DND-41 (cell line): ENCODE results near the gene SULT1C3.
"Not testable (repeated sequence)": the region's sequence is repeated elsewhere in the genome, so short reads cannot be mapped to it uniquely, and the experiment has no call there.

Experiments
- ATAC-seq: fragments of 200-7000 bp; cut with Tn5 transposase; 3 replicates; pipeline ENCODE4 v1.9.1; 2021; ENCODE audit warnings: low read depth; ENCODE audit not compliant: insufficient read depth
- DNase-seq: peaks from one replicate; pipeline ENCODE4 v3.0.0-alpha.2; 2020
- H2AFZ ChIP-seq: 2 replicates; pipeline ENCODE4 v1.6.0; 2012; ENCODE audit warnings: low read depth, low read length
- H3K27ac ChIP-seq: 2 replicates; pipeline ENCODE4 v1.5.1; 2012; ENCODE audit warnings: low read length, inconsistent platforms
- H3K27me3 ChIP-seq: fragments of 200-600 bp; sonication (generic); 2 replicates; pipeline ENCODE4 v1.6.0; 2012; ENCODE audit warnings: low read length, mild to moderate bottlenecking, inconsistent platforms; ENCODE audit not compliant: insufficient read depth, poor library complexity
- H3K36me3 ChIP-seq: 2 replicates; pipeline ENCODE4 v1.5.1; 2012; ENCODE audit warnings: low read length, inconsistent platforms; ENCODE audit not compliant: insufficient read depth
- H3K4me1 ChIP-seq: 2 replicates; pipeline ENCODE4 v1.5.1; 2012; ENCODE audit warnings: mild to moderate bottlenecking, low read length; ENCODE audit not compliant: insufficient read depth
- H3K4me2 ChIP-seq: 2 replicates; pipeline ENCODE4 v1.6.0; 2012; ENCODE audit warnings: mild to moderate bottlenecking, moderate library complexity, low read length, inconsistent platforms; ENCODE audit not compliant: insufficient read depth
- H3K4me3 ChIP-seq, 2 experiments: fragments of 200-600 bp in 1 of 2; shearing (Covaris generic) in 1 of 2; 2 replicates each; pipeline ENCODE4 v1.5.1; 2012 to 2016; ENCODE audit warnings: inconsistent platforms in 2 of 2, low read length in 2 of 2, mild to moderate bottlenecking in 2 of 2, low read depth in 1 of 2, moderate library complexity in 1 of 2
- H3K79me2 ChIP-seq: 2 replicates; pipeline ENCODE4 v1.6.0; 2012; ENCODE audit warnings: low read length, inconsistent platforms; ENCODE audit not compliant: insufficient read depth
- H3K9ac ChIP-seq: 2 replicates; pipeline ENCODE4 v1.6.0; 2012; ENCODE audit warnings: low read depth, mild to moderate bottlenecking, inconsistent platforms, low read length, moderate library complexity
- H3K9me3 ChIP-seq: 2 replicates; pipeline ENCODE4 v1.5.1; 2012; ENCODE audit warnings: low read length, moderate library complexity, mild to moderate bottlenecking, inconsistent platforms; ENCODE audit not compliant: insufficient read depth, severe bottlenecking
- H4K20me1 ChIP-seq: 2 replicates; pipeline ENCODE4 v1.6.0; 2012; ENCODE audit warnings: low read length; ENCODE audit not compliant: insufficient read depth
- EZH2 ChIP-seq: IDR thresholded peaks from 3 replicates; pipeline ENCODE4 v1.6.1; 2012; ENCODE audit warnings: borderline replicate concordance, low read depth, mild to moderate bottlenecking, moderate library complexity, low read length, inconsistent platforms; ENCODE audit not compliant: severe bottlenecking
- TF ChIP-seq, protein P1 (sequence below): IDR thresholded peaks from 2 replicates; pipeline ENCODE4 v1.5.1; 2012; ENCODE audit warnings: borderline replicate concordance, low read length, moderate library complexity, mild to moderate bottlenecking; ENCODE audit not compliant: poor library complexity, severe bottlenecking; ENCODE audit errors: extremely low read depth

Gene SULT1C3

DNA sequence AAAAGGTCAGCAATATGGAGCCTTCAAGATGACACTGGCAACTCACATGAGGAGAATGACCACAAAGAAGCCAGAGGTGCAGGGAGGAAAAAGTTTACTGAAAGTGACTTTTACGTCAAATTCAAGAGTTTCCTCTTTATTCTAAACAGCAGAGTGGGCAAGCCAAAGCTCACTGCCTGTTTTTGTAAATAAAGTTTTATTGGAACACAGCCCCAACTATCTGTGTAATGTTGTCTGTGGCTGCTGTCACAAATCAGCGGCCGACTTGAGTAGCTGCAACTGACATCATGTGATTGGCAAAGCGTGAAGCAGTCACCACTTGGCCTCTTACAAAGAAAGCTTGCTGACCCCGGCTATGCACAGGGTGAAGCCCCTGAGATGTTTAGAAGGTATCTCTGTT, 39.7 kb downstream of the SULT1C3 start:
- H3K36me3 ChIP-seq: no peaks in the 10 kb centered on the region
- H3K9me3 ChIP-seq: no peaks in the 10 kb centered on the region
- H3K9ac ChIP-seq: no peak overlapping the region
- DNase-seq: no peak
- H3K27me3 ChIP-seq: no peaks in the 10 kb centered on the region
- H4K20me1 ChIP-seq: no peaks in the 10 kb centered on the region
- H3K4me1 ChIP-seq: no peaks in the 10 kb centered on the region
- ATAC-seq: no peak
- H2AFZ ChIP-seq: no peak overlapping the region
- H3K79me2 ChIP-seq: no peaks in the 10 kb centered on the region
- no peak for TF ChIP-seq EZH2
- TF ChIP-seq, protein P1, sequence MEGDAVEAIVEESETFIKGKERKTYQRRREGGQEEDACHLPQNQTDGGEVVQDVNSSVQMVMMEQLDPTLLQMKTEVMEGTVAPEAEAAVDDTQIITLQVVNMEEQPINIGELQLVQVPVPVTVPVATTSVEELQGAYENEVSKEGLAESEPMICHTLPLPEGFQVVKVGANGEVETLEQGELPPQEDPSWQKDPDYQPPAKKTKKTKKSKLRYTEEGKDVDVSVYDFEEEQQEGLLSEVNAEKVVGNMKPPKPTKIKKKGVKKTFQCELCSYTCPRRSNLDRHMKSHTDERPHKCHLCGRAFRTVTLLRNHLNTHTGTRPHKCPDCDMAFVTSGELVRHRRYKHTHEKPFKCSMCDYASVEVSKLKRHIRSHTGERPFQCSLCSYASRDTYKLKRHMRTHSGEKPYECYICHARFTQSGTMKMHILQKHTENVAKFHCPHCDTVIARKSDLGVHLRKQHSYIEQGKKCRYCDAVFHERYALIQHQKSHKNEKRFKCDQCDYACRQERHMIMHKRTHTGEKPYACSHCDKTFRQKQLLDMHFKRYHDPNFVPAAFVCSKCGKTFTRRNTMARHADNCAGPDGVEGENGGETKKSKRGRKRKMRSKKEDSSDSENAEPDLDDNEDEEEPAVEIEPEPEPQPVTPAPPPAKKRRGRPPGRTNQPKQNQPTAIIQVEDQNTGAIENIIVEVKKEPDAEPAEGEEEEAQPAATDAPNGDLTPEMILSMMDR: no peak
- no peak overlapping the region for H3K27ac ChIP-seq
- H3K4me2 ChIP-seq: no peak overlapping the region
- H3K4me3 ChIP-seq: no peak overlapping the region

DNA sequence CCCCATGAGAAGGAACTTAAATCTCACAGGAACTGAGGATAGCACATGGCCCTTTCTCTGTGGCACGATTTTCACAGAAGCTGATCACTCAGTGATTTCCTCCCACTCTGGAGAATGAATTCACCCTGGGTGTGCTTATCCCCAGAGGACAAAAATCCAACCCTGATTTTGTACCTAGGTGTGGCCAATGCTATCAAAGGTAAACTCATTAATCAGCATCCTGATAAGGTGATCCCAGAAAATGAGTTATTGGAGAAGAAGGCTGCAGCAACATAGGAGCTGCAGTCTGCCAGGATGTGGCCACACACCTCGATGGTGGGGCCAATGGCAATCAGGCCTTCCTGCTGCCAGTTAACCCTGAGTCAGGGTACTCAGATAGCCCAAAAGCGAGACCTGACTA, 40.7 kb downstream of the SULT1C3 start:
- no peaks in the 10 kb centered on the region for H3K27me3 ChIP-seq
- no peaks in the 10 kb centered on the region for H3K79me2 ChIP-seq
- H4K20me1 ChIP-seq: no peaks in the 10 kb centered on the region
- no peak overlapping the region for H3K9ac ChIP-seq
- H3K27ac ChIP-seq: no peak overlapping the region
- ATAC-seq (no peak), DNase-seq (no peak)
- no peak overlapping the region for H2AFZ ChIP-seq
- TF ChIP-seq EZH2: no peak
- TF ChIP-seq, protein P1: no peak
- no peak overlapping the region for H3K4me2 ChIP-seq
- H3K4me1 ChIP-seq: no peaks in the 10 kb centered on the region
- no peaks in the 10 kb centered on the region for H3K9me3 ChIP-seq
- no peaks in the 10 kb centered on the region for H3K36me3 ChIP-seq
- H3K4me3 ChIP-seq: no peak overlapping the region

DNA sequence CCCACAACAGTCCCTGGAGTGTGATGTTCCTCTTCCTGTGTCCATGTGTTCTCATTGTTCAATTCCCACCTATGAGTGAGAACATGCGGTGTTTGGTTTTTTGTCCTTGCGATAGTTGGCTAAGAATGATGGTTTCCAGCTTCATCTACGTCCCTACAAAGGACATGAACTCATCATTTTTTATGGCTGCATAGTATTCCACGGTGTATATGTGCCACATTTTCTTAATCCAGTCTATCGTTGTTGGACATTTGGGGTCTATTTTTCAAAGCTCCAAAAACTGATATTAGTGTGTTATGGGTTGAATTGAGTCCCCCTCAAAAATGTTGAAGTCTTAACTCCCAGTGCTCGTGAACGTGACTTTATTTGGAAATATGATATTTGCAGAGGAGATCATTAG, 44.8 kb downstream of the SULT1C3 start:
- not testable (repeated sequence) for H2AFZ ChIP-seq, H3K27me3 ChIP-seq, H3K79me2 ChIP-seq, H3K9me3 ChIP-seq, H3K4me1 ChIP-seq, H3K4me2 ChIP-seq, DNase-seq, H4K20me1 ChIP-seq, H3K4me3 ChIP-seq, H3K27ac ChIP-seq, H3K9ac ChIP-seq, ATAC-seq, H3K36me3 ChIP-seq

DNA sequence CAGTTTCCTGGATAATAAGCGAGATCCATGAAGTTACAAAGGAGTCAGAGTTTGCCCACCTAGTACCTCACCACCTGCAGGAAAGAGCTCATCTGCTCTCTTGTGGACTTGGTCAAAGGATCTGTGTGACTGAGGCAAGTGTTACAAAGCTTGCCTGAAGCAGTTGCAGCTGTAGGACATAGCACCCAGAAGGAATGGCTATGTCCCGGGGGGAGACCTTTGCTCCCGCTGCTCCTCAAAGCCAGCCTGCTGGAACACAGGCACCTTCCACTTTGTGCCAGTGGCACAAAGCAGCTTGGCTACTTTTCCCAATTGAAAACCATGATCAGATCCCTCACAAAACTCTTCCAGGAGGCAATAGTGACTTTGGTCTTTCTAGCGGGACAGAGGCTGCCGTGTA, 45.8 kb downstream of the SULT1C3 start:
- no peaks in the 10 kb centered on the region for H3K9me3 ChIP-seq
- no peaks in the 10 kb centered on the region for H3K27me3 ChIP-seq
- no peaks in the 10 kb centered on the region for H3K79me2 ChIP-seq
- ATAC-seq (no peak), DNase-seq (no peak)
- H3K4me2 ChIP-seq: no peak overlapping the region
- H3K36me3 ChIP-seq: no peaks in the 10 kb centered on the region
- H3K9ac ChIP-seq: no peak overlapping the region
- H3K27ac ChIP-seq: no peak overlapping the region
- no peak overlapping the region for H3K4me3 ChIP-seq
- no peaks in the 10 kb centered on the region for H4K20me1 ChIP-seq
- H3K4me1 ChIP-seq: no peaks in the 10 kb centered on the region
- TF ChIP-seq EZH2: no peak
- TF ChIP-seq, protein P1: no peak
- no peak overlapping the region for H2AFZ ChIP-seq
